SK-N-MC (cell line): ENCODE results near the gene MFNG.

ENCODE experiments used
- EZH2 ChIP-seq: fragments of 200-600 bp; sonication (generic); IDR thresholded peaks from one replicate; pipeline ENCODE4 v1.6.1; 2017; ENCODE audit warnings: antibody characterized with exemption
- POLR2AphosphoS5 ChIP-seq: IDR thresholded peaks from 2 replicates; pipeline ENCODE4 v1.6.1; 2012; ENCODE audit warnings: mild to moderate bottlenecking, low read depth, low read length, borderline replicate concordance

GRCh38 chr22:37487129-37487528 lies 945 bp upstream of the MFNG start:
- TF ChIP-seq EZH2, result no peak
- TF ChIP-seq POLR2AphosphoS5, result no peak
